ENCODE measurements around the gene BRPF1.

BRPF1 gene, protein sequence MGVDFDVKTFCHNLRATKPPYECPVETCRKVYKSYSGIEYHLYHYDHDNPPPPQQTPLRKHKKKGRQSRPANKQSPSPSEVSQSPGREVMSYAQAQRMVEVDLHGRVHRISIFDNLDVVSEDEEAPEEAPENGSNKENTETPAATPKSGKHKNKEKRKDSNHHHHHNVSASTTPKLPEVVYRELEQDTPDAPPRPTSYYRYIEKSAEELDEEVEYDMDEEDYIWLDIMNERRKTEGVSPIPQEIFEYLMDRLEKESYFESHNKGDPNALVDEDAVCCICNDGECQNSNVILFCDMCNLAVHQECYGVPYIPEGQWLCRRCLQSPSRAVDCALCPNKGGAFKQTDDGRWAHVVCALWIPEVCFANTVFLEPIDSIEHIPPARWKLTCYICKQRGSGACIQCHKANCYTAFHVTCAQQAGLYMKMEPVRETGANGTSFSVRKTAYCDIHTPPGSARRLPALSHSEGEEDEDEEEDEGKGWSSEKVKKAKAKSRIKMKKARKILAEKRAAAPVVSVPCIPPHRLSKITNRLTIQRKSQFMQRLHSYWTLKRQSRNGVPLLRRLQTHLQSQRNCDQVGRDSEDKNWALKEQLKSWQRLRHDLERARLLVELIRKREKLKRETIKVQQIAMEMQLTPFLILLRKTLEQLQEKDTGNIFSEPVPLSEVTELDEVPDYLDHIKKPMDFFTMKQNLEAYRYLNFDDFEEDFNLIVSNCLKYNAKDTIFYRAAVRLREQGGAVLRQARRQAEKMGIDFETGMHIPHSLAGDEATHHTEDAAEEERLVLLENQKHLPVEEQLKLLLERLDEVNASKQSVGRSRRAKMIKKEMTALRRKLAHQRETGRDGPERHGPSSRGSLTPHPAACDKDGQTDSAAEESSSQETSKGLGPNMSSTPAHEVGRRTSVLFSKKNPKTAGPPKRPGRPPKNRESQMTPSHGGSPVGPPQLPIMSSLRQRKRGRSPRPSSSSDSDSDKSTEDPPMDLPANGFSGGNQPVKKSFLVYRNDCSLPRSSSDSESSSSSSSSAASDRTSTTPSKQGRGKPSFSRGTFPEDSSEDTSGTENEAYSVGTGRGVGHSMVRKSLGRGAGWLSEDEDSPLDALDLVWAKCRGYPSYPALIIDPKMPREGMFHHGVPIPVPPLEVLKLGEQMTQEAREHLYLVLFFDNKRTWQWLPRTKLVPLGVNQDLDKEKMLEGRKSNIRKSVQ (N-terminal part only)

GRCh38 chr3:9731206-9732079 is at the start of gene BRPF1:
BRPF1 (plus strand) TSS chr3:9731735; CDS start chr3:9734141, 2,406 bp downstream.
- peak; percentile 88 for DNase-seq

- no peak for DNase-seq
Observed at GRCh38 chr3:9682096-9682495, 49.4 kb upstream of the BRPF1 start.

GRCh38 chr3:9683426-9683825 is 48.1 kb upstream of the BRPF1 start:
- no peak for DNase-seq

DNA sequence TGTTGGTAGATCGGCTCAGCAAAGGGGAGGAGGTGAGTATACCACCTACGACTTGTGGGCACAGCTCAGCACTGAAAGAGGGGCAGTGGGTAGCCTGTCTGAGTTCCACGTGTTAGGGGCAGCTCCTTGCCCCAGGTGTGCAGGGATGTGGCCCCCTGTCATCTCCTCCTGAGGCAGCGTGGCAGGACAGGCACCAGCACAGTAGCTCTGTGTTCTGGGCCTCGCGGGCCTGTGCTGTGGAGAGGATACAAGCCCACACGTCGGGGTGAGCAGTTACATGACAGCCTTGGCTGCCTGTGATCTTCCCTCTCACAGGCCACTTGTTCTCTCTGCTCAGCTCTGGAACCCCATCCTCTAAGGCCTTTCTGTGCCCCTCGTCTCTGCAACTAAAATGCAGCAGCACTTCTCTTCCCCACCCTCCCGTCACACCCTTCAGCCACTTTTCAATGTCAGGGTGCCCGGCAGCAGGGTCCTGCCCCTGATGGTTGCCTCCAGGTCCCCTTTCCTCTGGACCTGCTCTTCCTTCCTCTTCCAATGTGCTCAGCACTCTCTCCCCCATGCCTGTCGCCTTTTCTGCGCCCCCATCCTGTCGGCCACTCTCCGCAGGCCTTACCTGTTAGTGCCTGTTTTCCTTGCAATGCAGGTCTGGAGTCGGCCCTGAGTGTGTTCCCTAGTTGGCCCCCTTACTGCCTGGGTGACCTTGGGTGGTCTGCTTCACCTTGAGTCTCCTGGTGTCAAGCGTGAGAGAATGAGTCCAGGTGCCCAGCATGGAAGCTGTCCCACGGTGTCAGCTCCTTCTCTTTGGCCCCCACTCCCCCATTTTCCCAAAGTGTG is 46.1 kb upstream of the BRPF1 start:
- no peak for DNase-seq

DNA sequence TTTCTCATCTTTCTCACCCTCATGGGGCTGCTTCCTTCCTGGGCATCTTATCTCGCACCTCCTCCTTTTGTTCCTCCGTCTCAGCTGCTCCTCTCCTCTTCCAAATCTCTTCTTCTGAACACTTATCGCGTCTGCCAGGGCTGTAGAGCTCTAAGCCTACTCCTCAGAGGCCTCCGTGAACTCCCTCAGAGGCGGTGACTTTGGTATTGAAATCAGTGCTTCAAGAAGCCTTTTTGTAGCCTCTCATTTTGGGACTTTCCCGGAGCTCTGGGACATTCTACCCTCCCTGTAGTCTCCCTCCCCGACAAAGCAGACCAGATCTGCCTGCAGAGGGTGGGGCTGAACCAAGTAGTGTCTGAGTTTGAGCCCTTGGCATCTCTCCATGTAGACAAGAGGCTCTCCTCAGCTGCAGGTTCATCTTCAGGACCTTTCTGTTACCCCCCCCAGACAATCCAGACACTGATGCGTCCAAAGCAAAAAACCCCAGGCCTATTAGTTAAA is 45.4 kb upstream of the BRPF1 start:
- no peak for DNase-seq

- no peak for DNase-seq
Observed at GRCh38 chr3:9686703-9687102, 44.8 kb upstream of the BRPF1 start.

- DNase-seq = no peak
Observed at GRCh38 chr3:9687514-9687913, 44.0 kb upstream of the BRPF1 start.

- DNase-seq = no peak
Observed at GRCh38 chr3:9688961-9689360, 42.6 kb upstream of the BRPF1 start.

- no peak for DNase-seq
Observed at GRCh38 chr3:9689757-9690156, 41.8 kb upstream of the BRPF1 start.

DNA sequence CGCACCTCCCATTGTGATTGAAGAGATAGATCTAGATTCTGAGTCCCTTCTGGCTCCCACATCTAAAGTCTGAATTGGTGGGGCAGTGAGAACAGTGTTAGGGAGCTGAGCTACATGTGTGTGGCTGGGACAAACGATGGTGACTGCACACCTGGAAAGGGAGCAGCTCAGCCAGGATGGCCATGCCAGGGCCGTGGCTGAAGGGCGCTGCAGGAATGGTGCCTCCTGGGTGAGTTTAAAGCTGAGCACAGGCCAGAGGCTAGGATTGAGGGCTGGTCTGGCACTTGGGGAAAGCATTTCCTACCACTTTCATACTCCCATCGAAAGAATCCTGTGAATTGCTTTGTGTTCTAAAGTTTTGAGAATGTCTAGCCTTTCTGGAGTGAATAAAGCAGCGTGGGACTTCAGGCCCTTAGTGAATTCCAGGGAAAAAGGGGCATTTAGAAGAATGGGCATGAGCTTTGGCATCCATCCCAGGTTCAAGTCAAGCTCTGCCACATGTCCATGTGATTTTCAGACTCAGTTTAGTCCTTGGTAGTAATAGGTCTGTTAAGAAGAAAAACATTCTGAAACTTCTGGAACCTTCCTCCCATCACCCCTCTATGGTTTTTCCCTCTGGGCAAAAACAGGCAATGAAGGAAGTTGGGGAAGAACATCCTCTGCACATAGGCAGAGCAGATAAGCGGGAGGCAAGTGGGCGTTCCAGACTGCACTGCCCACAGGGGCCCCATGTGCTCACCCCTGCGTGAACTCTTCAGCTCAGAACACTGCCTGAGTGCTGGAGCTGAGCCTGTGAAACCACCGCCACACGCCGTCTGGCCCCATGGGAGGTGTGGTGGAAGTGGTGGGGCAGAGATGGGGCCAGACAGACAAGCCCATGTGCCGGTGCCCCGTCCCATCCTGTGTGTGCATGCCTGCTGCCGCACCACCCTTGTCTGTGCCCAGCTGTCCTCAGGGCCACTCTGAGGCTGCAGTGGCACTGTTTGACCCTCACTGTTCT is 40.8 kb upstream of the BRPF1 start:
- DNase-seq = no peak

GRCh38 chr3:9691636-9692035 is 39.9 kb upstream of the BRPF1 start:
- no peak for DNase-seq

GRCh38 chr3:9692416-9692815 is 39.1 kb upstream of the BRPF1 start:
- no peak for DNase-seq

GRCh38 chr3:9695345-9695744 is 36.2 kb upstream of the BRPF1 start:
- no peak for DNase-seq

GRCh38 chr3:9695746-9696145 is 35.8 kb upstream of the BRPF1 start:
- no peak for DNase-seq

GRCh38 chr3:9696480-9697220 is 34.9 kb upstream of the BRPF1 start:
- no peak for DNase-seq

- no peak for DNase-seq
Observed at GRCh38 chr3:9697892-9698291, 33.6 kb upstream of the BRPF1 start.

DNA sequence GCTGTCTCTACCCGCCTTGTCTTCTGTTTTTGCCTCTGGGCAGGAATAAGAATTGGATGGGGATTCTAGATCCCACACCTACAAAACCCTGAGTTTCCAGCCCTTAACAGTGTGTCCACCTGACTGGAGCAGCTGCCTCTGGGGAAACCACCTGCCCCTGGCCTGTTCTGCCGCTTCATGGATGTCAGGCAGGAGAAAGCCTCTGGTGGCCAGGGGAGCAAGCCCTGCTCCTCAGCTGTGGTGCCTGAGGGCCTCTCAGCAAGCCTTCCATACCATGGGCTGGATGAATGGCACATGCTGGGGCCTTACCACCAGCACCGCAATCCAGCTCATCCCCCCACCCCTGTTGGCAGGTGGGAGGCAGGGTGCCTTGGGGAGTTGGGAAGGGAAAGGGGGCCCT is 33.2 kb upstream of the BRPF1 start:
- DNase-seq = no peak

GRCh38 chr3:9700536-9700935 is 31.0 kb upstream of the BRPF1 start:
- DNase-seq = no peak

GRCh38 chr3:9701006-9701405 is 30.5 kb upstream of the BRPF1 start:
- DNase-seq = no peak

Measured in NCI-H1105 (cell line).